ENCODE data around the gene RYR2.
"Not testable (repeated sequence)": the region's sequence is repeated elsewhere in the genome, so short reads cannot be mapped to it uniquely, and the experiment has no call there.

Gene RYR2

DNA sequence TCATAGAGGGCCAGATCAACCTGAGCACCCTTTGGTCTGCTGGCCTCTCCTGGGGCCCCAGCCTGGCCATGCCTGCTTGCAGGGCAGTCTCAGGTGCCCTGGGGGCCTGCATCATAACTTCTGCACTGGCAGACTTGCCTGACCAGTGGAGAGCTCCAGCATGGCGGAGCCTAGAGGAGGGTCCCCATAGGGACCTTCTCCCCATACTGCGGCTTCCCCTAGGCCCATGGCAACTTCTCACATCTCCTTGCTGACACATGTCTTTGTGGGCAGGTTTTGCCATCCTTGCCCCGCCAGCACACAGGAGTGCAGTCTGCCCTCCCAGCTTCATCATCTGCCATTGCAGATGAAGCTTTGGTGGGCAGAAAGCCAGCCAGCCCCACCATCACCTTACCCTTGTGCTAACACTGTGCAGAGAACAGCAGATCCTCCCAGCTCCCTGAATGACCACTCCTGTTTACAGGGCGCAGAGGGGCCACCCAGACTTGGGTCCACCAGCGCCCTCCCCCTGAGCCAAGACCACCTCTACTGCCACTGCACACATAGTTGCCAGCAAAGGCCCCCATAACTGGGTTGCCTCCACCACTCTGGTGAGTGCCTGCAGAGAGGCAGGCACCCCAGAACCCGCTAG lies 797.0 kb downstream of the RYR2 start:
- in situ Hi-C loops (cut with HindIII; ENCODE audit: low pct_unique_long_range_greater_than_20kb, low sequenced_read_pairs): no loop called here
- DNase-seq (ENCODE audit: low read depth in 1 of 2, low spot score in 1 of 2): no peak
- no peak for TF ChIP-seq JUND (IDR thresholded peaks at IDR 0.05; ENCODE audit: low read depth)

DNA sequence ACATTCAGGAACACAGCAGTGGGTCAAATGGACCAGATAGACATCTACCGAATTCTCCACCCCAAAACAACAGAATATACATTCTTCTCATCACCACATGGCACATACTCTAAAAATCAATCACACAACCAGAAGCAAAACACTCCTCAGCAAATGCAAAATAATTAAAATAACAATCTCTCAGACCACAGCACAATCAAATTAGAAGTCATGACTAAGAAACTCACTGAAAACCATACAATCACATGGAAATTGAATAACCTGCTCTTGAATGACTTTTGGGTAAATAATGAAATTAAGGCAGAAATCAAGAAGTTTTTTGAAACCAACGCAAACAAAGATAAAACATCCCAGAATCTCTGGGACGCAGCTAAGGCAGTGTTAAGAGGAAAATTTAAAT lies 799.5 kb downstream of the RYR2 start:
- no peak for DNase-seq (ENCODE audit: low read depth in 1 of 2, low spot score in 1 of 2)
- in situ Hi-C loops (cut with HindIII; ENCODE audit: low pct_unique_long_range_greater_than_20kb, low sequenced_read_pairs): no loop called here
- no peak for TF ChIP-seq JUND (IDR thresholded peaks at IDR 0.05; ENCODE audit: low read depth)

GRCh38 chr1:237843516-237843915 lies 801.5 kb downstream of the RYR2 start:
- DNase-seq (ENCODE audit: low read depth in 1 of 2, low spot score in 1 of 2); in situ Hi-C loops (cut with HindIII; ENCODE audit: low pct_unique_long_range_greater_than_20kb, low sequenced_read_pairs): not testable (repeated sequence)

- peak in 1 of 2 experiments; percentile 71 for DNase-seq (ENCODE audit: low read depth in 1 of 2, low spot score in 1 of 2)
- in situ Hi-C loops (cut with HindIII; ENCODE audit: low pct_unique_long_range_greater_than_20kb, low sequenced_read_pairs): no loop called here
- TF ChIP-seq JUND (IDR thresholded peaks at IDR 0.05; ENCODE audit: low read depth): no peak
These were observed 809.3 kb downstream of the RYR2 start for GRCh38 chr1:237851210-237851845.

GRCh38 chr1:237852342-237852741 lies 810.4 kb downstream of the RYR2 start:
- no peak for DNase-seq (ENCODE audit: low read depth in 1 of 2, low spot score in 1 of 2)
- in situ Hi-C loops (cut with HindIII; ENCODE audit: low pct_unique_long_range_greater_than_20kb, low sequenced_read_pairs): no loop called here
- no peak for TF ChIP-seq JUND (IDR thresholded peaks at IDR 0.05; ENCODE audit: low read depth)

DNA sequence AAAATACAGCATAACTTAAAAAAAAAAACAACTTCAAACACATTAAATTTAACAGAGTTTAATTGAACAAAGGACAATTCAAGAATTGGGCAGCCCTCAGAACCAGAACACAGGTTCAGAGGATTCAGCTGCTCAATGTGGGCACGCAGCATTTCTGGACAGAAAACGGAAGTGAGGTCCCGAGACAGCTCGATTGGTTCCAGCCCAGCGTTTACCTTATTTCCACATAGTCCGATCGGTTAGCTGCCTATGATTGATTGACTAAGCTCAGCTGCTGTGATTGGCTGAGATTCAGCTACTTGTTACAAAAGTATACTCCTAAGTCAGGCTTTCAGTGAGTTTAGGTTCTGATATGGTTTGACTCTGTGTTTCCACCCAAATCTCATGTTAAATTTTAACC lies 815.5 kb downstream of the RYR2 start:
- in situ Hi-C loops (cut with HindIII; ENCODE audit: low pct_unique_long_range_greater_than_20kb, low sequenced_read_pairs): no loop called here
- TF ChIP-seq JUND (IDR thresholded peaks at IDR 0.05; ENCODE audit: low read depth): no peak
- DNase-seq (ENCODE audit: low read depth in 1 of 2, low spot score in 1 of 2): no peak

DNA sequence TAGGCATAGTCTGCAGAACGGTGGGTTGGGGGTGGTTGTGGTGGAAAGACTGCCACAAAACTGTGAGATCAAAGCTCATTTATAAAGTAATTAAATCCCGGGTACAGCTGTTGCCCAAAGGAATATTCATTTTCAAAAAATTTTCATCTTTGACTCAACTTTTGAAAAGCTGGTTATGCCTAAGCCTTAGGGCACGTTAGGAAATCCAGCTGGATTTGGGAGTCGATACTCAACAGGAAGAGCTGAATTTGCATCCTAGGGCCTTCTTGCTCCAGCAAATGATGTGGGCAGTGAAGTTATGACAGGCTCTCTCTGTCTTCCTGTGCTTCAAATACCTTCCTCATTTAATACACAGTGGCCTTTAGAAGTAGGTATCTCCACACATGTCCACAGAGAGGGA lies 817.0 kb downstream of the RYR2 start:
- TF ChIP-seq JUND (IDR thresholded peaks at IDR 0.05; ENCODE audit: low read depth): no peak
- DNase-seq (ENCODE audit: low read depth in 1 of 2, low spot score in 1 of 2): no peak
- in situ Hi-C loops (cut with HindIII; ENCODE audit: low pct_unique_long_range_greater_than_20kb, low sequenced_read_pairs): no loop called here

GRCh38 chr1:237861944-237862343 lies 820.0 kb downstream of the RYR2 start:
- in situ Hi-C loops (cut with HindIII; ENCODE audit: low pct_unique_long_range_greater_than_20kb, low sequenced_read_pairs): no loop called here
- DNase-seq (ENCODE audit: low read depth in 1 of 2, low spot score in 1 of 2): no peak
- TF ChIP-seq JUND (IDR thresholded peaks at IDR 0.05; ENCODE audit: low read depth): no peak

DNA sequence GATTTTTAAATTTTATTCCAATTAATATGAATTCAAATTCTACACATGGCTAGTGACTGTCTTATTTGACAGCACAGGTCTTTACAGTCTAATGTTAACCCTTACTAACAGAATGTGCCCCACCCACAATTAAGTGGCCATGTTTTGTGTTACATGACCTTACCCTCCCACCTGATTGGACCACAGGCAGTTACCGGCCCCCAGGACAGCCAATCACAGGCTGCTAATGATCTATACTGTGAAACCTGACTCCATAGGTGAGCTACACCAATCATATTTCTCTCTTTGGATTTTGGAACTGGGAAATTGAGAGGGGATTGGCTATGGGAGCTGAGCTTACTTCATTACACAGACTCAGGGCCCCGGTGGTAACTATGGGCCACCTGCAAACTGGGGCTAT lies 821.2 kb downstream of the RYR2 start:
- peak in 1 of 2 experiments; percentile 49 for DNase-seq (ENCODE audit: low read depth in 1 of 2, low spot score in 1 of 2)

DNA sequence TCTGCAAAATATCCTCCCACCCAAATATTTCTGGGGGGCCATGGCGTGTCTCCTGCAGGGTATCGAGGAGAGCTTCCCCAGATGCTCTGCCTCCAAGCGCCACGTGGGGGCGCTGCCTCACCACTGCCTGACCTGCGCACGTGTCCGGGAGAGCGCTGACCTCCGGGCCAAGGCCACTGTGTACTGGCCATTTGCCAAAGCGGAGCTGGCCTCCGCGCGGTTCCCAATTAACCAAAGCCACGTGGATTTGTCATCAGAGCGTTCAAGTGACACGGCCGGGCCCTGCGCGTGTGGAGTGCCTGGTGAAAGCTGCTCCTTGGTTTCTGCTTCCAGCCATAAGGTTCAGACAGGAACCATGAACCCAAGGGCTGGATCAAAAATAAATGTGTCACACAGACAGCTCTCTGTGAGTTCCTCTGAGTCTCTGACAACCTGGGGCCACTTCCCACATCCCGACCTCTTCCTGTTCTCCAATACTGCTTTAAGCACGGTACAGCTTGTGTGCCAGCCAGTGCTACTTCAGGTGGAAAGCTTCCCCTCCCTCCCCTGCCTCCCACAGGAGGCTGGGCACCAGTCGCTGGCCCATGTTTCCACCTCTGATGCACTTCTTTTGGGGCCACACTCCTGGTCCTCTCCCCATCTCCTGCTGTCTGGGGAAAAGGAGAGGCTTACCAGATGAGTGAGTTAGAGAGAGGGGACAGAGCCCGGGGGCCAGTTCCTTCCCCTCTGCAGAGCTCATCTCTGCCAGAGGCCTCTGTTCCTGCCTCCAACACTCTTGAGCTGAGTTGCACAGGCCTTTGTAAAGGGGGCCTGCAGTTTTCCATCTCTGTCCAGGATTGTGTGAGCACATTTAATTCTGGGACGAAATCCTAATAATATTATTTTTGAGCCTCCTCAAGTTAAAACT lies 822.6 kb downstream of the RYR2 start:
- TF ChIP-seq JUND (IDR thresholded peaks at IDR 0.05; ENCODE audit: low read depth): no peak
- peak in 1 of 2 experiments; percentile 74 for DNase-seq (ENCODE audit: low read depth in 1 of 2, low spot score in 1 of 2)
- in situ Hi-C loops (cut with HindIII; ENCODE audit: low pct_unique_long_range_greater_than_20kb, low sequenced_read_pairs): no loop called here

More for the DNA sequence above, 821.2 kb downstream of the RYR2 start:
- TF ChIP-seq JUND (IDR thresholded peaks at IDR 0.05; ENCODE audit: low read depth): no peak
- in situ Hi-C loops (cut with HindIII; ENCODE audit: low pct_unique_long_range_greater_than_20kb, low sequenced_read_pairs): no loop called here

GRCh38 chr1:237867380-237867888 lies 825.5 kb downstream of the RYR2 start:
- DNase-seq (ENCODE audit: low read depth in 1 of 2, low spot score in 1 of 2): no peak
- TF ChIP-seq JUND (IDR thresholded peaks at IDR 0.05; ENCODE audit: low read depth): no peak
- in situ Hi-C loops (cut with HindIII; ENCODE audit: low pct_unique_long_range_greater_than_20kb, low sequenced_read_pairs): no loop called here

DNA sequence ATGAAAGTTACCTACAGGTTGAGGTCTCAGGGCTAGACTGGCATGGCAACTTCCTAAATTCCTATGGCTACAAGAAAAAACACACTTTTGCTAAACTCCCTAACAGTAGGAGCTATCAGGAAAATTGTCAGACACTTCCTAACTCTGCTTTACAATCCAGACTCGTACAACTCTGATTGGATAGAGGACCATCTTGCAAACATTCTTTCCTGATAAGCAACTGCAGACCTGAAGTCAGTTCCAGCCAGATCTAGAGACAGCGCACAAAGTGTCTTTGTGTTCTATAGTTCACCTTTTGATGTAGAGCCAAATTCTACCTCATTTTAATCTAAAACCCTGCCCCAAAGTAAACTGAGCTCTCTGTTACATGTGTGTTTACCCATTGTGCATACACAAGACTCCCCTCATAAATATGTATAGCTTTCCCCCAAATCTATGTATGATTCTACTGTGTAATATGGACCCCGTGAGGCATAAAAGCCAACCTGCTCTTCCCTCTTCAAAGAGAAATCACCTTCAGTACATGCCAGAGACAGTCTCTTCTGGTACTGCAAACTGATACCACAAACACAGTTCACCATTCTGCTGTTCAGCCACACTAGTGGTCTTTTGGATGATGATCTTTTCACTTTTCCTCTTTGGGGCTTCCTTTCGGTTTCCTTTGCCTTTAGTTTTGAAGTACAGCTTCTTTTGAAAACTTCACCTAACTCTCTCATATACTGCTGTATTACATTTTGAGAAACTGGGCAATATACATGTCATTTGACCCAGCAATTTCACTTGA lies 827.0 kb downstream of the RYR2 start:
- TF ChIP-seq JUND (IDR thresholded peaks at IDR 0.05; ENCODE audit: low read depth): no peak
- DNase-seq (ENCODE audit: low read depth in 1 of 2, low spot score in 1 of 2): no peak
- in situ Hi-C loops (cut with HindIII; ENCODE audit: low pct_unique_long_range_greater_than_20kb, low sequenced_read_pairs): no loop called here
